H54 (cell line): ENCODE measurements around the gene UPK2.
A peak's percentile ranks its signal among the peaks of the same experiment; 100 is the strongest.

Experiments
- DNase-seq: peaks from one replicate; pipeline ENCODE4 v3.0.0; 2011; ENCODE audit warnings: low spot score, mixed read lengths; ENCODE audit not compliant: insufficient read length
- FAIRE-seq: peaks from 3 replicates; lab custom pipeline; 2011; peaks lifted over from hg19 to GRCh38; lab: Jason Lieb, UNC
- POLR2A ChIP-seq: IDR thresholded peaks from 2 replicates; pipeline ENCODE4 v1.6.1; 2011; ENCODE audit warnings: low read depth, mild to moderate bottlenecking, low read length

Gene UPK2

DNA sequence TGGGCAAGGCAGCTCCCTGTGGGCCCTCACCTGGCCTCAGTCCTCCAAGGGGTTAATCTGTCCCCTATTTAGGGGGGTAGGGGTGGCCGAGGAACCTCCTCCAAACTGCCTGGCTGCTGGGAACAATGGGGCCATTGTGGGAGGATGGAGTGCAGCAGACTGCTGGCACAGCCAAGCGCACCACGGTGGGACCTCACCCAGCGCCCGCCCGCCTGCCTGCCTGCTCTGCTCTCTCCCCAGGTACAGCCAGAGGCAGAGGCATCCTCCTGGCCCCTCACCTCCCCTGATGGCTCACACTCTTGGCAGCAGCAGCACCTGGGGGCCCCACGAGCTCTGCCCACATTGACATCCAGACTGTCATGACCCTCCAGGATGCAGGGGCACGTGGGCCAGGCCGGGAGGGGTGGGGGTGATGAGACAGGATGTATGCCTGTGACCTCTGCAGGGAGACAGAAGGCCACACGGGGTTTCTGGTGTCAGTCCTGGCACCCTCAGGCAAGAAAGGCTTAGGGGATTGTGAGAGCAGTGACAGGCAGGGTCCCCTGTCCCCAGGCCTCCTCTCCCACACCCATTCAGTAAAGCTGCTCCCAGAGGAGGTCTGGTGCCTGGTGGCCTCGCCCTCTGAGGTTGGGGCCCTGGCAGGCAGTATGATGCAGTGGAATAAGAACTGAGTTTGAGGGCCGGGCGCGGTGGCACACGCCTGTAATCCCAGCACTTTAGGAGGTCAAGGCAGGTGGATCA, 41.8 kb upstream of the UPK2 start:
- no peak for TF ChIP-seq POLR2A
- DNase-seq (no peak), FAIRE-seq (no peak)

- FAIRE-seq (no peak), DNase-seq (no peak)
- TF ChIP-seq POLR2A = no peak
These were observed 41.1 kb upstream of the UPK2 start for GRCh38 chr11:118914987-118915386.

GRCh38 chr11:118915396-118915795, 40.7 kb upstream of the UPK2 start:
- DNase-seq (no peak), FAIRE-seq (no peak)
- no peak for TF ChIP-seq POLR2A

GRCh38 chr11:118915941-118916841, 39.9 kb upstream of the UPK2 start:
- FAIRE-seq (no peak), DNase-seq (no peak)
- no peak for TF ChIP-seq POLR2A

- no peak for DNase-seq
- TF ChIP-seq POLR2A = no peak
These were observed 39.2 kb upstream of the UPK2 start for GRCh38 chr11:118916842-118917388.

DNA sequence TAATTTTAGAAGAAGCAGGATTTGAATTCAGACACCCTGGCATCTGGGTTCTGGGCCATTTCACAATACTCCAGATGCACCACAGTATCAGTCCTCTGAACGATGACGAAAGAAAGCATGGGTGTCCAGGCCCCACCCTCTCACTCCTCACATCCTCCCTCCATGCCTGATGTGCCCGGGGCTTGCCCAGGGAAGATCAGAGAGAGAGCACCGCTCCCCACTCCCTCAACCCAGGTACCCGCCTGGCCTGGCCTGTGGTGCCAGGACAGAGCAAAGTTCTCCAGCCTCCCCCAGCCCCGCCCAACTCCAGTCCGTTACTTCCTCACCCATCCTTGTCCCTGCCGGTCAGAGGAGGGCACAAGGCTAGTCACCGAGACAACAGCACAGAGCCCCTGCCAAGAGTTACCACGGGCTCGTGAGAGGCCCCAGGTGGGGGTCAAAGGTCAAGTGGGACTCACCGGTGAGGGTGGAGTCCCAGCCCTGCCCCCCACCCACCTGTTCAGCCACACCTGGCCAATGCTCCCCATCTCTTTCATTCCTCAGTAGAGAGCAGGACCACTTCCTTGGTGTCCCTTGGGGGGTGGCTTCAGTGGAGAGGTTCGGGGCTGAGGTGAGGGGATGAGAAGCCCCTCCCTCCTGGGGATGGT, 38.5 kb upstream of the UPK2 start:
- no peak for DNase-seq
- TF ChIP-seq POLR2A = no peak
- FAIRE-seq = no peak

More at GRCh38 chr11:118916842-118917388, 39.2 kb upstream of the UPK2 start:
- no peak for FAIRE-seq

DNA sequence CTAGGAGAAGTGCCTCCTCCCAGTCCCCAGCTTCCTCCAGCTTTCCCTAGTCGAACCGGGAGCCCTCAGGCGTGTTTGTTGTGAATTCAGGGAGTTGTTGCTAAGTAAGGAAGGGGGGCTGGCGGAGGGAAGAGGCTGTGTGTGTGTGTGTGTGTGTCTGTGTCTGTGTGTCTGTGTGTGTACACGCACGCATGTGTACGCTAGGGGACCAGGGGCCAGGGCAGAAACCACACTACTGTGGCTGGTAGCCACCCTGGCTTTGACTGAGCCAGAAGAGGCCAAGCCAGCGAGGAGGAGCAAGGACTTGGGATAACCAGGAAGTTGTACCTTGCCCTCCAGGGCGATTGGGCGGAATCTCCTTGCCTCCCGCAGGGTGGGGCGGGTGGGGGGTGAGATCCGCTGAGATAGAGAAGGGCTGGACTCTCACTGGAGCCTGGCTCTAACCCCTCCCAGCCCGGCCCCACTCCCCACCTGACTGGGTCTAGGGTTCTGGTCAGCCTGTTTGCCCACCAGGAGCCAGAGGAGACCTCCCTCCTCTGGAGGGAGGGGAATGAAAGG, 37.9 kb upstream of the UPK2 start:
- no peak for TF ChIP-seq POLR2A
- FAIRE-seq (no peak), DNase-seq (no peak)

GRCh38 chr11:118918686-118919280, 37.3 kb upstream of the UPK2 start:
- TF ChIP-seq POLR2A = no peak
- DNase-seq (no peak), FAIRE-seq (no peak)

DNA sequence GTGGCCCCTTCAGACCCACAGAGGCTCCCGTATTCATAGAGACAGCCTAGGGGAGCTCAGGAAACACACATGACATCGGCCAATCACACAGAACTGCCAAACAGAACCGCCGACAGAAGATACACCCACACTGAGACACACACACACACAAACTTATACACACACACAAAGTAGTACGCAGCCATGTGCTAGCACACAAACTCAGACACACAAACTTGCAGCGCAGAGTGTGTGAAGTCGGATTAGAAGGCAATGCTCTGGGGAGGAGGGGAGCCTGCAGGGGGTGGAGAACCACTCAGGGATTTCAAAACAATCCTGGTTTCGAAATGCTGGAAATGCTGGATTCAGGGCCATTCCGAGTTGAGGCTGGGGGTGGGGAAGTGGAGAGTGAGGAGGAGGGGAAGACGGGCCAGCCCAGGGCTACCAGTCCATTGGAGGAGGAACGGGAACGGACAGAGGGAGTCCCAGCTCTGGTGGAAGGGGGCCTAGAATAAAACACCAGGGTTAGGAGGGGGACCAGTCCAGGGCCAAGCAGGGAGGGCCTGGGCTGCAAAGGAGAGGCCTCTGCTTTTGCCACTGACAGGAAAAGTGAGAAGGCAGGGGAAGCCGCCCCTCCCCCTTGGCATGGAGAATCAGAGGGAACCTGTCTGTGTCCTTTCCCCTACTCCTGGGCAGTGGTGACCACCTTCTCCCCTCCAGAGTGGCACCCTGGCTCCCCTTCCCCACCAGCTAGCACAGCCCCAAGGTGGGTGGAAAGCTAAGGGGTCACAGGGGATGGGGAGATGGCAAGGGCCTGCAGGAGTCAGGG, 34.8 kb upstream of the UPK2 start:
- DNase-seq (no peak), FAIRE-seq (no peak)
- no peak for TF ChIP-seq POLR2A

GRCh38 chr11:118921929-118922744, 34.0 kb upstream of the UPK2 start:
- TF ChIP-seq POLR2A = peak; percentile 68
- DNase-seq (no peak), FAIRE-seq (no peak)

- FAIRE-seq = no peak
- no peak for DNase-seq
- TF ChIP-seq POLR2A = 0 out of 2 replicates have a peak, but pooled peaks have one; percentile 17
These were observed 33.1 kb upstream of the UPK2 start for GRCh38 chr11:118922745-118923627.
